B cell (primary cell): ENCODE results near the gene EDARADD. TPM values are rescaled to one million over a fixed set of nuclear protein-coding genes. Genes with fewer than 3 reads are reported as not detected.
"Not testable (repeated sequence)": the region's sequence is repeated elsewhere in the genome, so short reads cannot be mapped to it uniquely, and the experiment has no call there.

Experiments
- ATAC-seq: fragments of 200-7000 bp; cut with Tn5 transposase; one replicate; pipeline ENCODE4 v1.10.0; 2021; ENCODE audit warnings: low read depth, mild to moderate bottlenecking, moderate number of reproducible peaks, moderate library complexity
- CTCF ChIA-PET: fragments of 350-600 bp; sonication (Branson Sonifier 250); formaldehyde crosslinking; loops from one replicate; lab custom pipeline; 2021; ENCODE audit warnings: antibody characterized with exemption, inconsistent platforms; lab: Charles Lee
- POLR2A ChIA-PET: fragments of 350-600 bp; sonication (Branson Sonifier 250); formaldehyde crosslinking; loops from one replicate; lab custom pipeline; 2021; ENCODE audit warnings: antibody characterized with exemption; lab: Charles Lee
- DNase-seq: peaks from one replicate; pipeline ENCODE4 v3.0.0; 2013
- H2AFZ ChIP-seq: 2 replicates; pipeline ENCODE4 v1.6.1; 2012; ENCODE audit warnings: mild to moderate bottlenecking, low read depth, low read length; ENCODE audit not compliant: insufficient read depth, poor library complexity, severe bottlenecking
- H3K27ac ChIP-seq, 2 donors: 1 replicate in 1 of 2; 2 replicates in 1 of 2; pipeline ENCODE4 v1.5.1; 2012 to 2013; ENCODE audit warnings: low read length in 2 of 2, mild to moderate bottlenecking in 2 of 2, moderate library complexity in 1 of 2
- H3K27me3 ChIP-seq, 4 experiments: fragments of 200-600 bp in 1 of 4; sonication (generic) in 1 of 4; replicated peaks in 1 of 4; 1 replicate in 2 of 4; 2 replicates in 2 of 4; pipeline versions ENCODE4 v1.6.1 to v1.7.0; 2013 to 2016; ENCODE audit warnings: low read length in 3 of 4, mild to moderate bottlenecking in 2 of 4, mixed read lengths in 1 of 4, moderate library complexity in 1 of 4; ENCODE audit not compliant: insufficient read depth in 4 of 4, control insufficient read depth in 3 of 4; ENCODE audit errors: control extremely low read depth in 1 of 4
- H3K36me3 ChIP-seq, 2 experiments: replicated peaks in 1 of 2; 1 replicate in 1 of 2; 2 replicates in 1 of 2; pipeline versions ENCODE4 v1.6.1 to v1.7.1; 2013; ENCODE audit warnings: low read length in 1 of 2; ENCODE audit not compliant: insufficient read depth in 2 of 2, control insufficient read depth in 1 of 2; ENCODE audit errors: control extremely low read depth in 1 of 2, extremely low read depth in 1 of 2
- H3K4me1 ChIP-seq, 2 donors: fragments of 200-600 bp in 1 of 2; sonication (generic) in 1 of 2; 1 replicate in 1 of 2; 2 replicates in 1 of 2; pipeline versions ENCODE4 v1.5.1 to v1.6.1; 2013 to 2017; ENCODE audit warnings: low read length in 2 of 2; ENCODE audit not compliant: control insufficient read depth in 2 of 2, insufficient read depth in 2 of 2
- H3K4me2 ChIP-seq: replicated peaks from 2 replicates; pipeline ENCODE3; 2012; ENCODE audit warnings: mild to moderate bottlenecking, low read depth, low read length; ENCODE audit not compliant: poor library complexity, severe bottlenecking
- H3K4me3 ChIP-seq, 5 experiments: fragments of 200-600 bp in 1 of 5; sonication (generic) in 1 of 5; 1 replicate in 3 of 5; 2 replicates in 2 of 5; pipeline versions ENCODE4 v1.5.1 to v1.7.0; 2011 to 2016; ENCODE audit warnings: low read length in 4 of 5, mild to moderate bottlenecking in 4 of 5, low read depth in 2 of 5, control low read depth in 1 of 5, moderate library complexity in 1 of 5; ENCODE audit not compliant: insufficient read depth in 1 of 5; ENCODE audit errors: control extremely low read depth in 1 of 5, extremely low read depth in 1 of 5
- H3K79me2 ChIP-seq: fragments of 200-600 bp; sonication (generic); one replicate; pipeline ENCODE4 v1.6.0; 2016; ENCODE audit warnings: low read length; ENCODE audit not compliant: control insufficient read depth, insufficient read depth
- H3K9ac ChIP-seq: fragments of 200-600 bp; sonication (generic); 2 replicates; pipeline ENCODE4 v1.6.1; 2017; ENCODE audit warnings: mild to moderate bottlenecking, low read length, moderate library complexity
- H3K9me3 ChIP-seq, 3 donors: one replicate each; pipeline versions ENCODE4 v1.6.1 to v1.7.1; 2013; ENCODE audit warnings: low read length in 2 of 3; ENCODE audit not compliant: control insufficient read depth in 2 of 3, insufficient read depth in 1 of 3; ENCODE audit errors: control extremely low read depth in 1 of 3
- H4K20me1 ChIP-seq: 2 replicates; pipeline ENCODE4 v1.6.0; 2012; ENCODE audit warnings: mild to moderate bottlenecking, low read length; ENCODE audit not compliant: insufficient read depth, control insufficient read depth, poor library complexity, severe bottlenecking
- H3K27ac Mint-ChIP-seq: one replicate; pipeline ENCODE4 v1.8.0; 2021; ENCODE audit warnings: mixed read lengths
- H3K27me3 Mint-ChIP-seq: one replicate; pipeline ENCODE4 v1.8.0; 2021; ENCODE audit warnings: mixed read lengths
- H3K4me1 Mint-ChIP-seq: one replicate; pipeline ENCODE4 v1.8.0; 2021; ENCODE audit warnings: mixed read lengths
- H3K4me3 Mint-ChIP-seq: one replicate; pipeline ENCODE4 v1.8.0; 2021; ENCODE audit warnings: mixed read lengths
- H3K9me3 Mint-ChIP-seq: one replicate; pipeline ENCODE4 v1.8.0; 2022; ENCODE audit warnings: mixed read lengths; ENCODE audit not compliant: insufficient read depth
- EZH2 ChIP-seq: IDR thresholded peaks from 2 replicates; pipeline ENCODE4 v1.6.1; 2012; ENCODE audit warnings: borderline replicate concordance, low read depth, mild to moderate bottlenecking, moderate library complexity, low read length; ENCODE audit not compliant: insufficient read depth, poor library complexity, severe bottlenecking
- WGBS: methylation state at CpG from one replicate; pipeline ENCODE4 v1.1.5; 2013; ENCODE audit warnings: missing lambda C conversion rate; ENCODE audit not compliant: insufficient coverage; 5-methylcytosine and 5-hydroxymethylcytosine counted together
- intact Hi-C: fragments of 100-400 bp; cut with micrococcal nuclease; formaldehyde crosslinking; loops from one replicate; pipeline ENCODE4 v1.10.0; 2022
- polyA plus RNA-seq: library from polyadenylated mRNA; depleted of rRNA; stranded (reverse); fragments of >200 nt; gene quantifications from 2 replicates; pipeline ENCODE4 v1.2.3, GENCODE V29; 2012
- total RNA-seq, 2 donors: library from RNA; stranded (reverse); fragments of 120-200 nt in 1 of 2; gene quantifications; 1 replicate in 1 of 2; 2 replicates in 1 of 2; pipeline versions ENCODE4 v1.2.3 to v1.2.4, GENCODE V29; 2013 to 2022
- TF ChIP-seq, protein P1 (sequence below): fragments of 200-600 bp; IDR thresholded peaks from one replicate; pipeline ENCODE4 v1.8.0; 2022; ENCODE audit warnings: antibody characterized with exemption, mild to moderate bottlenecking

EDARADD gene
- total and polyA plus RNA-seq, 2 donors (not counting 1 experiment from before 2014, with no cell fraction given), result 0.15 TPM; not detected in 1

- WGBS, result no CpG with 5 or more reads among the region's 5 CpGs
These were observed 30.8 kb upstream of the EDARADD start for GRCh38 chr1:236363237-236363636.

DNA sequence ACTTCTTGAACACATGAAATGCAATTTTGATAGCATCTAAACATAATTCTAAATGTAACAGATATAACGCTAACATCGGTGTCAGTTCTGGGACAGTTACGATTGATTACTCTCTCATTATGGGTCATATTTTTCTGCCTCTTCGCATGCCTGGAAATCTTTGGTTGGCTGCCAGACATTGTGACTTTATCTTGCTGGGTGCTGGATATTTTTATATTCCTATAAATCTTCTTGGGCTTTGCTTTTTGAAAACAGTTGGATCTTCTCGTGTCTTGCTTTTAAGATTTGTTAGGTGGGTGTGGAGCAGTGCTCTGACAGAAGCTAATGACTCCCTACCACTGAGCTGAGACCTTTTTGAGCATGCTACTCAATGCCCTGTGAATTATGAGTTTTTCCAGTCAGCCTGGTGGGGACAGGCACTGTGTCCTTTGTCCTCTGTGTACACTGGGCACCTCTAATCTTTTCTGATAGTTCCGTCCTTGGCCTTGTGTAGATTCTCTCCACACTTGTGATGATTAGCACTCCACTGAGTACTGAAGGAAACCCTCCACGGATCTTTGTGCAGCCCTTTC, 28.0 kb upstream of the EDARADD start:
- Histone ChIP-seq H3K4me2 (no peak overlapping the region), H3K36me3 (no peaks in the 10 kb centered on the region), H3K79me2 (no peaks in the 10 kb centered on the region), H4K20me1 (no peaks in the 10 kb centered on the region), H3K4me3 (no peak overlapping the region), H3K27ac (no peak overlapping the region), H3K27me3 (no peaks in the 10 kb centered on the region), H2AFZ (no peak overlapping the region), H3K9me3 (no peaks in the 10 kb centered on the region), H3K4me1 (no peaks in the 10 kb centered on the region), H3K9ac (no peak overlapping the region)
- CTCF ChIA-PET, result no interaction called here
- no peak overlapping the region for H3K4me3 Mint-ChIP-seq
- POLR2A ChIA-PET, result no interaction called here
- no peaks in the 10 kb centered on the region for H3K4me1 Mint-ChIP-seq
- DNase-seq (no peak), ATAC-seq (no peak)
- H3K27me3 Mint-ChIP-seq, result peaks cover 12% of the 10 kb centered on the region
- no peak for TF ChIP-seq EZH2
- TF ChIP-seq, protein P1, sequence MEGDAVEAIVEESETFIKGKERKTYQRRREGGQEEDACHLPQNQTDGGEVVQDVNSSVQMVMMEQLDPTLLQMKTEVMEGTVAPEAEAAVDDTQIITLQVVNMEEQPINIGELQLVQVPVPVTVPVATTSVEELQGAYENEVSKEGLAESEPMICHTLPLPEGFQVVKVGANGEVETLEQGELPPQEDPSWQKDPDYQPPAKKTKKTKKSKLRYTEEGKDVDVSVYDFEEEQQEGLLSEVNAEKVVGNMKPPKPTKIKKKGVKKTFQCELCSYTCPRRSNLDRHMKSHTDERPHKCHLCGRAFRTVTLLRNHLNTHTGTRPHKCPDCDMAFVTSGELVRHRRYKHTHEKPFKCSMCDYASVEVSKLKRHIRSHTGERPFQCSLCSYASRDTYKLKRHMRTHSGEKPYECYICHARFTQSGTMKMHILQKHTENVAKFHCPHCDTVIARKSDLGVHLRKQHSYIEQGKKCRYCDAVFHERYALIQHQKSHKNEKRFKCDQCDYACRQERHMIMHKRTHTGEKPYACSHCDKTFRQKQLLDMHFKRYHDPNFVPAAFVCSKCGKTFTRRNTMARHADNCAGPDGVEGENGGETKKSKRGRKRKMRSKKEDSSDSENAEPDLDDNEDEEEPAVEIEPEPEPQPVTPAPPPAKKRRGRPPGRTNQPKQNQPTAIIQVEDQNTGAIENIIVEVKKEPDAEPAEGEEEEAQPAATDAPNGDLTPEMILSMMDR, result no peak
- intact Hi-C loops, result no loop called here
- WGBS, result 72% methylated on average over 2 of the region's 7 CpGs
- no peak overlapping the region for H3K27ac Mint-ChIP-seq
- no peaks in the 10 kb centered on the region for H3K9me3 Mint-ChIP-seq

More at GRCh38 chr1:236363237-236363636, 30.8 kb upstream of the EDARADD start:
- CTCF ChIA-PET, result no interaction called here
- TF ChIP-seq, protein P1, result no peak
- TF ChIP-seq EZH2, result no peak
- Mint-ChIP-seq H3K9me3 (peaks cover 12% of the 10 kb centered on the region), H3K4me1 (no peaks in the 10 kb centered on the region), H3K27me3 (peaks cover 16% of the 10 kb centered on the region), H3K4me3 (no peak overlapping the region), H3K27ac (no peak overlapping the region)
- ATAC-seq (no peak), DNase-seq (no peak)
- POLR2A ChIA-PET, result no interaction called here
- Histone ChIP-seq H3K27me3 (no peaks in the 10 kb centered on the region), H2AFZ (no peak overlapping the region), H3K9ac (no peak overlapping the region), H4K20me1 (no peaks in the 10 kb centered on the region), H3K4me3 (no peak overlapping the region), H3K4me1 (no peaks in the 10 kb centered on the region), H3K27ac (no peak overlapping the region), H3K9me3 (peaks cover 0 to 7% (median 0%) of the 10 kb centered on the region in 3 donors), H3K79me2 (no peaks in the 10 kb centered on the region), H3K4me2 (no peak overlapping the region), H3K36me3 (no peaks in the 10 kb centered on the region)
- intact Hi-C loops, result no loop called here

DNA sequence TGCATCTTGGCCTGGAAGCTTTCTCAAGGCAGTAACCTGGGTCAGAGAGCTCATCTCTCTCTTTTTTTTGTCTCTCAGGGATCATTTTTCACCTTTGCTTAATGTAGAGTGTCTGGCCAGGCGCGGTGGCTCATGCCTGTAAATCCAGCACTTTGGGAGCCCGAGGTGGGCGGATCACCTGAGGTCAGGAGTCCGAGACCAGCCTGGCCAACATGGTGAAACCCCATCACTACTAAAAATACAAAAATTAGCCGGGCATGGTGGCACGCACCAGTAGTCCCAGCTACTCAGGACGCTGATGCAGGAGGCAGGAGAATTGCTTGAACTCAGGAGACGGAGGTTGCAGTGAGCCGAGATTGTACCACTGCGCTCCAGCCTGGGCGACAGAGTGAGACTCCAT, 27.4 kb upstream of the EDARADD start:
- H3K9me3 Mint-ChIP-seq, H3K9me3 ChIP-seq, CTCF ChIA-PET, H3K4me3 Mint-ChIP-seq, ATAC-seq, H2AFZ ChIP-seq, H3K27ac Mint-ChIP-seq, intact Hi-C loops, H3K27ac ChIP-seq, H3K9ac ChIP-seq, H4K20me1 ChIP-seq, POLR2A ChIA-PET, H3K4me2 ChIP-seq, H3K79me2 ChIP-seq, DNase-seq, H3K4me3 ChIP-seq, H3K4me1 Mint-ChIP-seq, H3K4me1 ChIP-seq, H3K36me3 ChIP-seq, H3K27me3 ChIP-seq: not testable (repeated sequence)
- WGBS, result 97% methylated on average over 11 of the region's 12 CpGs
- H3K27me3 Mint-ChIP-seq, result peaks cover 12% of the 10 kb centered on the region
